Neural progenitor cell (in vitro differentiated cells): ENCODE results near the gene ELFN1.

Experiments
- CTCF ChIP-seq: fragments of 200-600 bp; sonication (generic); IDR thresholded peaks from 2 replicates; pipeline ENCODE4 v1.5.1; 2017; ENCODE audit warnings: antibody characterized with exemption, mild to moderate bottlenecking
- EZH2 ChIP-seq: fragments of 200-600 bp; sonication (generic); IDR thresholded peaks from 2 replicates; pipeline ENCODE4 v1.6.1; 2017; ENCODE audit warnings: antibody characterized with exemption, mild to moderate bottlenecking, moderate library complexity
- EZH2phosphoT487 ChIP-seq: fragments of 200-600 bp; sonication (generic); IDR thresholded peaks from 2 replicates; pipeline ENCODE4 v1.6.1; 2017; ENCODE audit warnings: antibody characterized with exemption

DNA sequence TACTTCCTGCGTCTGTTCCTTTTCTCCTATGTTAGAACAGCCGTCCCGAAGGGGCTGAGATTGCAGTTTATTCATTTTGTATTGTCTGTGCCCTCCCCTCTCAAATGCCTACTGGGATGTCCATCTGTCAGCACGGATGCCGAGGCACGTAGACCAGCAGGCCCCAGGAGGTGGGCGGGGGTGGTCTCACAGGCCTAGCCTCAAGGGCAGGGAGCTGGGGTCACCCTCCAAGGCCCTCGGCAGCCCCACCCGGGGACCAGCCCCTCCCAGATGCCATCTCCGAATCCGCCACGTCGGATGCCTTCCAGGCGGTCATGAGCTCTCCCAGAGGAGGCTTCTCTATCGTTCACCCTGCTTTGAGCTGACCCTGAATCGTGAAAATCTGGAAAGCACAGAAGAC, 59.7 kb downstream of the ELFN1 start:
- TF ChIP-seq CTCF (no peak), EZH2 (no peak), EZH2phosphoT487 (no peak)
